H1 (cell line): Measurements from ENCODE around the gene B9D2. TPM values are rescaled to one million over a fixed set of nuclear protein-coding genes. Genes with fewer than 3 reads are reported as not detected.

ENCODE experiments used
- BCL11A ChIP-seq, 2 experiments: IDR thresholded peaks; one replicate each; pipeline ENCODE4 v1.6.1; 2011; ENCODE audit warnings: low read depth in 2 of 2, low read length in 2 of 2, mild to moderate bottlenecking in 2 of 2
- CTCF ChIP-seq, 3 experiments: IDR thresholded peaks; 1 replicate in 2 of 3; 2 replicates in 1 of 3; pipeline versions ENCODE4 v1.5.1 to v1.6.1; 2011; ENCODE audit warnings: low read length in 3 of 3, mild to moderate bottlenecking in 3 of 3, inconsistent platforms in 2 of 3, low read depth in 1 of 3, moderate library complexity in 1 of 3; ENCODE audit not compliant: insufficient read depth in 1 of 3; ENCODE audit errors: control extremely low read depth in 1 of 3
- POLR2A ChIP-seq, 2 experiments: IDR thresholded peaks; 1 replicate in 1 of 2; 2 replicates in 1 of 2; pipeline ENCODE4 v1.6.1; 2011; ENCODE audit warnings: low read depth in 2 of 2, low read length in 2 of 2, mild to moderate bottlenecking in 2 of 2; ENCODE audit errors: control extremely low read depth in 1 of 2
- polyA plus RNA-seq, 7 experiments: library from polyadenylated mRNA; depleted of rRNA in 3 of 7; stranded (reverse) in 5 of 7; unstranded in 2 of 7; fragments of >200 nt in 5 of 7; fragments of 200-250 nt in 2 of 7; gene quantifications; 1 replicate in 5 of 7; 2 replicates in 1 of 7; 4 replicates in 1 of 7; pipeline versions ENCODE4 v1.2.1 to v1.2.3, GENCODE V29; 2011 to 2013; ENCODE audit warnings: missing spikeins in 2 of 7, mixed read lengths in 2 of 7
- total RNA-seq: library from RNA; stranded (reverse); fragmentation: NEBNext Ultra II Directional; extraction: Animal tissue kit (Norgen Biotek cat#: 25700); gene quantifications from 2 replicates; pipeline ENCODE4 v1.2.1, GENCODE V29; 2021

The B9D2 gene
- total and polyA plus RNA-seq, 2 of the 8 experiments (the other 6 are each of a cell fraction or from before 2014, with no cell fraction given) = 4.9 to 6.3 TPM

- TF ChIP-seq CTCF (IDR thresholded peaks at IDR 0.05; ENCODE audit: control extremely low read depth in 1 of 3, insufficient read depth in 1 of 3, low read depth in 1 of 3, low read length in 3 of 3) (no peak), POLR2A (IDR thresholded peaks at IDR 0.05; ENCODE audit: control extremely low read depth in 1 of 2, low read depth in 2 of 2, low read length in 2 of 2) (no peak), BCL11A (IDR thresholded peaks at IDR 0.05; ENCODE audit: low read depth in 2 of 2, low read length in 2 of 2) (no peak)
These were observed 24.0 kb downstream of the B9D2 start (continued) for GRCh38 chr19:41339936-41340335.
